Panc1 (cell line): ENCODE results near the gene PLBD2.

Experiments used
- CTCF ChIP-seq: fragments of 450-650 bp; IDR thresholded peaks from 2 replicates; pipeline ENCODE4 v1.5.1; 2017; ENCODE audit warnings: mild to moderate bottlenecking
- REST ChIP-seq, 2 experiments: IDR thresholded peaks; 2 replicates each; pipeline ENCODE4 v1.6.1; 2011 to 2012; ENCODE audit warnings: low read depth in 2 of 2, control low read depth in 1 of 2, low read length in 1 of 2, mild to moderate bottlenecking in 1 of 2, moderate library complexity in 1 of 2; ENCODE audit not compliant: insufficient read depth in 1 of 2

GRCh38 chr12:113333418-113333750 is 25.0 kb upstream of the PLBD2 start:
- TF ChIP-seq CTCF, result no peak
- TF ChIP-seq REST (IDR thresholded peaks at IDR 0.05; ENCODE audit: insufficient read depth in 1 of 2, low read depth in 2 of 2, low read length in 1 of 2), result no peak
